NCI-H446 treated with DMSO at 0.1 percent for 48 hours (cell line): Measurements from ENCODE around the gene SDF2L1.
"Not testable (repeated sequence)": the region's sequence is repeated elsewhere in the genome, so short reads cannot be mapped to it uniquely, and the experiment has no call there.

Experiments
- DNase-seq: peaks from one replicate; lab custom pipeline; 2025; lab: John Stamatoyannopoulos, UW

Gene SDF2L1

GRCh38 chr22:21636629-21637218 is 5.4 kb upstream of the SDF2L1 start:
- no peak for DNase-seq

GRCh38 chr22:21637450-21637849 is 4.7 kb upstream of the SDF2L1 start:
- not testable (repeated sequence) for DNase-seq

GRCh38 chr22:21639359-21639758 is 2.7 kb upstream of the SDF2L1 start:
- no peak for DNase-seq

- DNase-seq = no peak
Measured at GRCh38 chr22:21640810-21641209, 1.3 kb upstream of the SDF2L1 start.

GRCh38 chr22:21641417-21641788 is 699 bp upstream of the SDF2L1 start:
- DNase-seq = no peak

- DNase-seq = no peak
Measured at GRCh38 chr22:21642584-21643448, 714 bp downstream of the SDF2L1 start.

- DNase-seq = no peak
Measured at GRCh38 chr22:21643533-21644357, 1.6 kb downstream of the SDF2L1 start.

GRCh38 chr22:21645513-21645912 is 3.4 kb downstream of the SDF2L1 start:
- not testable (repeated sequence) for DNase-seq

GRCh38 chr22:21646608-21647590 is 4.8 kb downstream of the SDF2L1 start:
- peak; percentile 62 for DNase-seq

GRCh38 chr22:21650280-21650679 is 8.2 kb downstream of the SDF2L1 start:
- DNase-seq = no peak

- DNase-seq = no peak
Measured at GRCh38 chr22:21650823-21651520, 8.9 kb downstream of the SDF2L1 start.

- DNase-seq = no peak
Measured at GRCh38 chr22:21651521-21652009, 9.5 kb downstream of the SDF2L1 start.

GRCh38 chr22:21652010-21652546 is 10.0 kb downstream of the SDF2L1 start:
- DNase-seq = peak; percentile 81

- no peak for DNase-seq
Measured at GRCh38 chr22:21652547-21653545, 10.7 kb downstream of the SDF2L1 start.

- no peak for DNase-seq
Measured at GRCh38 chr22:21657020-21657359, 14.9 kb downstream of the SDF2L1 start.

- peak; percentile 65 for DNase-seq
Measured at GRCh38 chr22:21657360-21658032, 15.4 kb downstream of the SDF2L1 start.

GRCh38 chr22:21659864-21660525 is 17.9 kb downstream of the SDF2L1 start:
- no peak for DNase-seq

- DNase-seq = no peak
Measured at GRCh38 chr22:21660904-21661303, 18.8 kb downstream of the SDF2L1 start.
